GM23248 (cell line): ENCODE measurements around the gene RBM38.

Experiments used
- EZH2 ChIP-seq: fragments of 200-600 bp; sonication (generic); IDR thresholded peaks from 2 replicates; pipeline ENCODE4 v1.6.1; 2018; ENCODE audit warnings: antibody characterized with exemption, mild to moderate bottlenecking; ENCODE audit not compliant: insufficient read depth, poor library complexity, severe bottlenecking
- EZH2phosphoT487 ChIP-seq: fragments of 200-600 bp; sonication (generic); IDR thresholded peaks from 2 replicates; pipeline ENCODE4 v1.6.1; 2018; ENCODE audit warnings: antibody characterized with exemption, moderate library complexity, mild to moderate bottlenecking, low read depth; ENCODE audit not compliant: insufficient read depth

- TF ChIP-seq EZH2 (no peak), EZH2phosphoT487 (no peak)
Observed at GRCh38 chr20:57432862-57433491, 41.8 kb downstream of the RBM38 start.
